ENCODE measurements around the gene KPNA1.

The KPNA1 gene

DNA sequence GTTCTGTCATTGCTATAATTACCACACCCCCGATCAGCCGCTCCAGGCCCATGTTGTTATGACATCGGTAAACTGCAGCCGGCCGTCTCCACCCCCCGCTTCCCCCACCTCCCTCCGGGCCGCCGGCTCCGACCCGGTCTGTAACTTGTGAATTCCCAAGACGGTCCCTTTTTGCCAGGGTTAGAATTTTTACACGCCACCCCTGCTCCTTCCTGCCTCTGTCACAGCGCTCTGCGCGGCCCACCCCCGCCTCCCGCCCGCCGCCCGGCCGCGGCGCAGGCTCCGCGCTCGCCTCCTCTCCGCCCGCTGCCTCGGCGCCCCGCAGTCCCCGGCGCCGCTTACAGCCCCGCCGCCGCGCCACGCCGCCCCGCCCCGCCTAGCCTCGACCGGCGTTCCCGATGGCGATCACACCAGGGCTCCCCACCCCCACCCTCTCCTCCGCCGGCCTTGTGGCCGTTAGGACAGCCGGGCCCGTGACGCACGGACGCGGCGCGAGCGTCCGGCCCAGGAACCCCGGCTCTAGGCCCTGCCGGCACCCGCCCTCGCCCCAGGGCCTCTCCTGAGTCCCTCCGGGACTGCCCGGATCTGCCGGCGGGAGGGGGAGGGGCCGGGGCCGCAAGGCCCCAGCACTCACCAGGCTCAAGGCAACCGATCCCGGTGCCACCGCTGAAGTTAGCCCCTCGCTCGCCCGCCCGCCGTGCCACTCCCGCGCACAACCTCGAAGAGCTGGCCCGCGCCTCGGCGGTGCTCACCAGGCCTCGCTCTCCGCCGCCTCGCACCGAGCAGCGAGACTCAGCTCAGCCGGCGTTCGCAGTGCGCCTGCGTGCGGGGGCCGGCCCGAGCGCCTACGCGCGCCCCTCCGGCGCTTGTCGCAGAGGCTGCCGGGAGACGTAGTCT lies at the start of gene KPNA1:
KPNA1 (minus strand) TSS at position 817 of the 897 bp plus-strand sequence. CDS start 18,374 bp downstream, outside the sequence.
- peak; percentile 88 for DNase-seq (ENCODE audit: low spot score)

DNA sequence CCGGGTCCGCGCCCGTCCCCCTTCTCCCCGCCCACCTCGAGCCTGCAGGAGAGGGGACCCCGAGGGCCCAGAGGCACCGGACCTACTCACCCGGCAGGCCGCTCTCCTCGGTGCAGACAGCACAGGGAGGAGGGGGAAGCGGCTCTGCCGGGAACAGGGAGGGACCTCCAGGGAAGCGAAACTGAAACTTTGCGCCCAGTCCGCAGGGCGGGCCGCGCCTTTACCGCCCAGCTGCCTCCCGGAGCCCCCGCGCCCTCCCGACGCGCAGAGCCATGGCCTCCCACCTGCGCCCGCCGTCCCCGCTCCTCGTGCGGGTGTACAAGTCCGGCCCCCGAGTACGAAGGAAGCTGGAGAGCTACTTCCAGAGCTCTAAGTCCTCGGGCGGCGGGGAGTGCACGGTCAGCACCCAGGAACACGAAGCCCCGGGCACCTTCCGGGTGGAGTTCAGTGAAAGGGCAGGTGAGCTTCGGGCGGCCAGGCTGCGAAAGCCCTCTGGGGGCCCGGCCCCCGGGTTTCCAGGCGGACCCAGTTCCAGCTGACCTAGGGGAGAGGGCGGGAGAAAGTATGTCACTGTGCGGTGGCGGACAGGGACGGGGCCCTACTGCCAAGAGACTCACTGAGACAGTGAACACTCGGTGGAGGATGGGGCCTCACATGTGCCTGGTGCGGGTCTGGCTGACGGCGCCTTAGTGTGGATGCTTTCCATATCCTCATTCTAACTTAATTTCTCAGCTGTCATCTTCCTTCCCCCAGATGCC lies 49.6 kb upstream of the KPNA1 start, which contains the start of the genes DTX3L and PARP9:
DTX3L (plus strand) TSS at position 184 of the 758 bp plus-strand sequence; CDS start at position 273, 89 bp downstream.
PARP9 (minus strand) TSS at position 146 of the 758 bp plus-strand sequence. CDS start 4,680 bp downstream, outside the sequence.
- DNase-seq (ENCODE audit: low spot score): peak; percentile 64

DNA sequence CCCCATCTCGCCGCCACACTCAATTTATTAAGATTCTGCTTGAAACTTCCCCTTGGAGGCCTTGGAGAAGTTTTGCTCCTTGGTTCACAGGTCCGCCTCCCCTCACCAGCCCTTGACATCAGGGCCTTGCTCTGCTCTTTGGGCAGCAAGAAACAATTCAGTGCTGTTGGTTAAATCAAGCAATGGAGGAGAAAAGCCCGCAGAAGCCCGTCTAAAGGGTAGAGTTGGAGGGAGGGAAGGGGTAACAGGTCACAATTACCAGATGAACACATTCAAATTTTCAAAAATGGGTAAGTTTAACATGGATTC lies 48.9 kb upstream of the KPNA1 start:
- DNase-seq (ENCODE audit: low spot score): peak; percentile 25

DNA sequence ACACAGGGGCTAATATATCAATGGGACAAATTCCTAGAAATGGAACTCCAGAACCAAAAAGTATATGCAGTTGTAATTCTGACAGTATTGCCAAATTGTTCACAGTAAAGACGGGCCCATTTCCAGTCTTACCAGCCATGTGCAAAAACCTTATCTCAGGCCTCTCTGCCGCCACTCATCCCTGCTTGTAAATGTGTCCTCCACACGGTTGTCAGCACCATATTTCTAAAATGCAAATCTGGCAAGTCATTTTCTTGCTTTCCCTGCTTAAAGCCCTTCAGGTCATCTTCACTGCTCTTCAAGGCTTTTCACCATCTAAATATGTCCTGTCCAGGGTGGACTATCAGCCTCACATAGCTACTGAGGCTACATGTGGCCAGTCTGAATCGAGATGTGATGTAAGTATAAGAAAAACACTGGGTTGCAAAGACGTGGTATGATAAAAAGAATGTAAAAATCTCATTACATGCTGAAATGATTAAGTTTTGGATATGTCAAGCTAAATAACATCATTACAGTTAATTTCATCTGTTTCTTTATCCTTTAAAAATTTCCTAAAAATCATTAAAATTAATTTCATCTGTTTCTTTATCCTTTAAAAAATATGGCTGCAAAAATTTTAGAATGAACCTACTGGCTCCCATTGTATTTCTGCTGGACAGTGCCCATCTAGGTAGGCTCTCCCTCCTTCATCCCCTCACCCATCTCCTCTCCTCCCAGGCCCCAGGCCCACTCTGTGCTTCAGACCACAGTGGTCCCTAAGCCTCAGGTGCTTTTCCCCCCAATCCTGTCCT lies 48.4 kb upstream of the KPNA1 start:
- DNase-seq (ENCODE audit: low spot score): no peak

DNA sequence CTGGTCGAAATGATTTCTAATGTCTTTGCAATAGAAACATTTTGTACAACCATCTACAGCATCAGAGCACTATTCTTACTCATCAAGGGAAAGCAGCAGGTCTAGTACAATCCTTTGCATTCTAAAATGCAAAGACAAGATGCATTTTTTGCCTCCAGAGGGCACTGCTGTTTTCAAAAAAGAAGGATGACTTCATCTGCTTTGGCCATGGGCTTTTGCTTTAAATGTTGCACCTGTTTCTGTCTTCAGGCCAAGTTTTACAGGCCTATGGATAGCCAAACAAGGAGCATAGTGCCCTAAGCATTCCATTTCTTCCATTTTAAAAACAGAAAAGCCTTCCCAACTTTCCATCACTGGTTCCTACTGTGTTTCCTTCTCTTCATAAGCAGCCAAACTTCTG lies 45.9 kb upstream of the KPNA1 start:
- peak; percentile 58 for DNase-seq (ENCODE audit: low spot score)

DNA sequence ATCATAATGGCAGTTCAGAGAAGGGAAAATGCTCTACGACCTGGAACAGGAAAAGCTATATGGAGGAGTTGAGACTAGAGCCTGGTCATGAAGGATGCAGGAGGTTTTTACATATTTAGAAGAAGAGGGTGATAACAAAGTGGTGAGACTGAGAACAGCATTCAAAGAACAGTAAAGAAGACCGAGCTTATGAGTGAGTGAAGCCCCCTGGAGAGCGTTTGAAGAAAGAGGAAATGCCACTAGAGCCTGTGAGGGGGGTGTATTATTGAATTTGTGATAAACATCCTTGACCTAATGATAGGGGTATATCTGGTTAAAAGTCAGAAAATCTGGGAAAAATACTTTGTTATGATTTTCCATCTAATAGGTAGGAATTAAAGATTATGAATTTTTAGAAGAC lies 45.2 kb upstream of the KPNA1 start:
- DNase-seq (ENCODE audit: low spot score): no peak

DNA sequence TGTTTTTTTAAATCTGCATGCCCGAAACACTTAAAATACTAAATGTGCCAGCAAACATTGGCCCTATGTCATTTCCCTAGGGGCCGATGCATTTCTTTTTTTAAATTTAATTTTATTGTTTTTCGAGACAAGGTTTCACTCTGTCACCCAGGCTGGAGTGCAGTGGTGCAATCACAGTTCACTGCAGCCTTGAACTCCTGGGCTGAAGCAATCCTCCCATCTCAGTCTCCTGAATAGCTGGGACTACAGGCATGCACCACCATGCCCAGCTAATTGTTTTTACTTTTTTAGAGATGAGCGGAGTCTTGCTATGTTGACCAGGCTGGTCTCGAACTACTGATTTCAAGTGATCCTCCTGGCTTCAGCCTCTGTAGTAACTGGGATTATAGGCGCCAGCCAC lies 43.9 kb upstream of the KPNA1 start:
- DNase-seq (ENCODE audit: low spot score): no peak

DNA sequence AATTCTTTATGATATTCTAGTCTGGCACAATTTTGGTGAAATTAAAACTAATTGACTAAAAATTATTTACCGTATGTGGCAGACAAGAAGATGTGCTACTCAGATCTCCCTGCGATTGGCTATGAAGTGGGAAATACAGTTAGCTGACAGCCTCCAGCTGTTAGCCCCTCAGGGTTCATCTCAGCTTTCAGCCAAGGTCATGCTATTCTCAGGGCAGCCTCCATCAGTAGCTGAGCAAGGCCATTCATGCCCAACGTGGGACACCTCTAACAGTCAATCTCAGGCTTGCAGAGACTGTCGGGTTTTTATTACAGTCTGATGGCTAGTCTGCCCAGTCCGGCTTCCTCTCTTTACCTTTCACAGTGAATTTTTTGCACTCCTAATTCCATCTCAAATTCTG lies 42.6 kb upstream of the KPNA1 start:
- DNase-seq (ENCODE audit: low spot score): no peak

DNA sequence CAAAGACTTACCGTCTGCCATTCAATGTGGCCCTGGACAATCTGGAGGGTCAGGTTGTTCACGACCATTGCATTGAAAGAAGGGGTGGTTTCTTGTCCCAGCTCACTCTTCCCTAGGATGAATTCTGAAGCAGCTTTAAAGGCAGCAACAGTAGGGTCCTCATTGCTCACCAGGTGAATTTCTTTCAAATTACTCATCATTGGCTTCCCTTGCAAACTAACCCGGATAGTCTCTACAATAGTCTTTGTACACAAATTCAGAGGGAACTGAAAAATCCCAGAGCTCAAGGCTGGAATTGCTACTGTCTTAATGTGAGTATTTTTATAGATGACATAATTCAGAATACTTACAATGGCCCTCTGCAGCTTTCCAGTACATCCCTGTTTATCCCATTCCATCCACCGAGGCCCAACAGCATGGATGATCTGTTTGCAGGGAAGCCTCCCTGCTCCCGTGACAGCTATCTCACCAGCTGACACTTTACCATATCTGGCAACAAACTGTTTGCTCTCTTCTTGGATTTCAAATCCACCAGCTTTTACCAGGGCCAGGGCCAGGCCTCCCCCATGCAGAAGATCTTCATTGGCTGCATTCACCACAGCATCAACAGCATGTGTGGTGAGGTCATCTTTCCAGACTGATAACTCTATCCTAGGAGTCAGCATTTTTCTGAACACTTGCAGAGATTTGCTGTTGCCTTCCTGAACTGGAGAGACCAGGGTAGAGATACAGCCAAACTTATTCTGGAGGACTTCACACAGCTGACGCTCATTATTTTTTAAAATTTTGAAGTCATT lies 40.7 kb upstream of the KPNA1 start:
- no peak for DNase-seq (ENCODE audit: low spot score)

DNA sequence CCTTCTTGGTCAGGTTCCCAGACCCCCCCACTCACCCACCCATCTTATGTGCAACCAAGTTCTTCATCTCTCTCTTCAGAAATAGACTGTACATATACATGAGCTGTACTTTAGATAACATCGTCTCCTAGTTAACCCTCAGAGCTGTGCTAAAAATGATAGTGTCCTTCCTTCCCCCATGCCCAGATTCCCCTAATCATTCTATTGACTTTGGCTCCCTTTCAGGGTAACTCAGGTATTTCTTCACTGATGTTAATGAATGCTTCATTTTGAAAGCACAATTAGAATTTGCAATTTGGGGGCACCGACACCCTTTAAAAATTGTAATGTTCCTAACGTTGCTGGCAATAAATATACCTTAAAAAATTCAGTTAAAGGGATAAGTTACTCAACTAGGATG lies 38.4 kb upstream of the KPNA1 start:
- DNase-seq (ENCODE audit: low spot score): no peak

DNA sequence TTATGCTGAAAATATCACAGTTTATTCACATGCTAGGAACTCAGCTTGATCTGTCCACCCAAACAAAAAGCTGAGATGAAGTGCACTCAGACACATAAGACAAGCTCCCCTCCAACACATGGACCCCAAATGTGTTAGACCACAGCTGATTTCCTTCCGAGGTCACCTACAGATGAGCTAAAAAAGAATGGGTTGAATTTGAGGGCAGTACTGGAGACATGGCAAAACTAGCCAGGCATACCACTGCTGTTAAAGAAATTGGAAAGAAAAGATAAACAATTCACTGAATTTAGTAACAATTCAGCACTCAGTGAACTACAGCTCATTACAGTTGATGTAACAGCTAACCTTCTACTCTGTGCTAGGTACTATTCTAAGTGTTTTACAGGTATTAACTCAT lies 33.9 kb upstream of the KPNA1 start:
- DNase-seq (ENCODE audit: low spot score): no peak

DNA sequence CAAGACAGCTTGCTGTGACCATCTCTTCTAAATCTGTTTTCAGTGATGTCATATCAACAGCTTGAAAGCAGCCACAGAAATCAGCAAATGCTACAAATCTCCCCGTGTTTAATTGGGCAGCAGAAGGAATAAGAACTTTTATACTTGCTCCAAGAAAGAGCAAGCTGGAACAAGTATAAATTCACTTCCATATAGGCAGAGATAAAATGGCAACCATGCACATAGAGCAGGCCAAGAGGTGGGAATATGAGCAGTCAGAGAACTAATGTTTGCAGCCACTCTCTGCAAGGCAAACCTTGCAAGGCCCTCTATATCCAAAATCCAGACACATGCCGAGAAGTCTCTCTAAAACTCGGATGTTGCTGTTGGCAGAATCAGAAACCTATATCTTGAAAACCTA lies 33.3 kb upstream of the KPNA1 start:
- no peak for DNase-seq (ENCODE audit: low spot score)

DNA sequence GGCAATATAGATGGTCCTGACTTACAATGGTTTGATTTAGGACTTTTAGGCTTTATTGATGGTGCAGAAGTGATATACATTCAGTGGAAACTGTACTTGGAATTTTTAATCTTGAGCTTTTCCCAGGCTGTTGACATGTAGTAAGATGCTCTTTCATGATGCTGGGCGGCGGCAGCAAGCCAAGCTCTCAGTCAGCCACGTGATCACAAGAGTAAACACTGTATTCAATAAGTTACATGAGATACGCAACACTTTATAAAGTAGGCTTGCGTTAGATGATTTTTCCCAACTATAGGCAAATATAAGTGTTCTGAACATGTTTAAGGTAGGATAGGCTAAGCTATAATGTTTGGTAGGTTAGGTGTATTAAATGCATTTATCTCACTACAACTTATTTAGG lies 31.4 kb upstream of the KPNA1 start:
- no peak for DNase-seq (ENCODE audit: low spot score)

DNA sequence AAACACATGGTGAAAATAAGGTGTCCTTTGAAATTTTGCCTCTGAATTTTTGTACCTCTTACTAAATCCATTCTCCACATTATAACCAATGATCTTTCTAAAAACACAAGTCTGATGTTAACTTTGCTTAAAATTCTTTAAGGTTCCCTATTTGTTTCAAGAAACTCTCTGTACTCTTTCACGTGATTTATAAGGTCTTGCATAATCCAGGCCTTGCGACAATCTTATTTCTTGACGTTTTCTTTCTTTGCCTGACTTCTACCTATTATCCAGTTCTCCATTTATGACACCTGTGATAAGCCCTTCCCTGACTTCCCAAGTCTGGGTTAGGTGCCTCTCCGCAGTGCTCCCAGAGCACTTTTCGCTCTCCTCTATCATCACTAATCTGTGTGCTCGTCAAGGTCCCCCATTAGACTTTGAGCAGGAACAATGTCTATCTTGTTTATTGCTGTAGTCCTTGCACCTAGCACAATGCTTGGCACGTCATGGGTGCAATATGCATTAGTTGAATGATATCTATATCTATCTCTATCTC lies 24.3 kb upstream of the KPNA1 start:
- DNase-seq (ENCODE audit: low spot score): no peak

DNA sequence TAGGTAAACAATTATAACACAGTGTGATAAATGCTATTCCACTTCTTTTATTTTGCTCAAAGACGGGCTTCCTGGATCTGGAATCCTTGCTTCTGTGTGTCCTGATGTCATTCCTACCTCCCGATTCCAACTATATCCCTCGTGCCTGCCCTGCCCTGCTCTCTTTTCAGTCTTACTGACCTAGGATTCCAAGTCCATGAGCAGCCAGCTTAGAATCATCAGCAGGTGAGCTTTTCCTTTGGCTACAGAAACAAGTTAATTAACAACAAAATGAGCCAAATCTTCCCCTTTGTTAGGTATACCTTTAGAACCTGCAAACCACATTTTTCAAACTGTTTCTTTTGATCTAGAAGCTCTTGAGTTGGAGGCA lies 21.9 kb upstream of the KPNA1 start:
- no peak for DNase-seq (ENCODE audit: low spot score)

DNA sequence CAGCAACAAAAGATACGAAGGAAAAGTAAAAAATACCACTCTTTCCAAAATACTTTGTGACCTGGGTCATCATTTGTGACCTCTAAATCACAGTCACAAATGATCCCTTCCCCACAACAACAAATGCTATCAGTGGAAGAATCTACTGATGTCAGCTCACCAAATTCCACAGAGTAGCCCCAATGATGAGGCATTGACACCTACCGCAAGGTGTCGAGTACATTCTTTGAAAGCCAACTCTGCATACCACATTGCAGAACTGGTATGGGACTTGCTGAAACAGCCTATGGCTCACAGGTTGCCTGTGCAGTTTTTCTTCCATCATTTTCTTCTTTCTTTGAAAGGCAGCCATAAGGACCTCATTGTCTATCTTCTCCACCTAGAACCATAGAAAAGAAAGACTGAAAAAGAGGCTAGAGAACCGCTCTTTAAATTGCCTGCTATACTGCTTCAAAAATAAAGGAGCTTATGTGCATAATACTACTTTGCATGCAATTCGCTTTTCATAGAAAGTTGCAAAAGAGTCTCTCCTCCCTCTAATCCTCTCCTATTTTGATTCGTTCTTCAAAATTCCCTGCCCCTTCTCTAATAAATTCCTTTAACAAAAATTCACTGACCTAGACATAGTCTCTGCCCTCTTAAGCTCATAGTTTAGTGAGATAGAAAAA lies 21.4 kb upstream of the KPNA1 start:
- DNase-seq (ENCODE audit: low spot score): no peak

DNA sequence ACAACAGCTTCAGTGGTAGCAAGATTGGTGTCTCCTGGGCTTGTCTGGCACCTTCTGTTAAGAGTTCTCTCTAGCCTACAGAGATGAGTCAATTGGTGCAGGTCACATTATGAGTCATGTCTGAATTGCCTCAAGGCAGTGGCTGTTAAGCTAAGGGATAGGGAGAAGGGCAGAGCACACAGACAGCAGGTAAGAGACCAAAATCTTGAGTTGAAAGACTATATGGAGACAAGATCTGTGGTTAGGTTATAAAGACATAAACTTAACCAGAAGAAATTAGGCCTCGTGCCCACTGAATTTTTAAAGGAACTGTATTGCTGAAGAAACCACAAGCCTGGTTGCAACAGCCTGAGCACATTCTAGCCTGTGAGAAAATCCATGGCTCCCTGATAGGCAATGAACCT lies 19.2 kb upstream of the KPNA1 start:
- DNase-seq (ENCODE audit: low spot score): no peak

DNA sequence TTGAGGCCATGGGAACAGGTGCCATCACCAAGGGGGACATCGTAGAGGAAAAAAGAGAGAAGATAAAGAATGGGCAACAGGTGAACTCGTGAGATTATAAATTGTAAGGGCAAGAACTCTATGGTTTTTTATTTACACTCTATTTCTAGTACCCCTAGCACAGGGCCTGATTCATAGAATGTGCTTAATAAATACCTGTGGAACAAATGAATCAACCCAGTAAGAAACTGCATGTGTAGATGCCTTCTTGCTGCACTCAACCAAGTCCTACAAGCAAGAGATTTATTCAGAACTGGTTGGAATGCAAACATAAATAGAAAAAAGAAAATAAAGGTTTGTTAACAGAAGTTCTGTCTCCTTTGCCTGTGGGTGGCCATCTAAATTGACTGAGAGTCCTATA lies 18.7 kb upstream of the KPNA1 start:
- no peak for DNase-seq (ENCODE audit: low spot score)

DNA sequence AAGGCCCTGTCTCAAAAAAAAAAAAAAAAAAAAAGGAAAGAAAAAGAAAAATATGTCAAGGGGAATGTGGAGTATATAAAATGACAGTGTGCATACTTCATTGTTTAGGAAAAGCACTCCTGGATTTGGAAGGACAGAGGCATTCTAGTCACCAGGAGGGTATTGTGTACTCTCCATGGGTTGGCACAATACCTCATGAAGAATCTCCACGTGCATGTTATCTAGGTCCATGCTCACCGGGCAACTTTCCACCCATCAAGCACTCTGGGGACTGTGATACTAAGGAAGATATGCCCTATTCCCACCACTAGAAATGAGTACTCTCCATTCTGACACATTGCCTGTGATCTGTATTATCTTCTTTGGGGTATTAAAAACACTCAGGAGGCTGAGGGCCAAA lies 15.4 kb upstream of the KPNA1 start:
- DNase-seq (ENCODE audit: low spot score): no peak

DNA sequence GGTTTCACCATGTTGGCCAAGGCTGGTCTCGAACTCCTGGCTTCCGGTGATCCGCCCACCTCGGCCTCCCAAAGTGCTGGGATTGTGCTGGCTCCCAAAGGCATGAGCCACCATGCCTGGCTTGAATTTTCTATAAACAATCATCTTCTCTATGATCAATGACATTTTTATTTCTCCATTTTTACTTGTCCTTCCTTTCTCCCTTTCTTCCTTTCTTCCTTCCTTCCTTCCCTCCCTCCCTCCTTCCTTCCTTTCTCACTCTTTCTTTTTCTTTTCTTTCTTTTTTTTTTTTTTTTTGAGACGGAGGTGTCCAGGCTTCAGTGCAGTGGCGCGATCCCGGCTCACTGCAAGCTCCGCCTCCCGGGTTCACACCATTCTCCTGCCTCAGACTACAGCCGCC lies 8.6 kb upstream of the KPNA1 start:
- DNase-seq (ENCODE audit: low spot score): no peak

DNA sequence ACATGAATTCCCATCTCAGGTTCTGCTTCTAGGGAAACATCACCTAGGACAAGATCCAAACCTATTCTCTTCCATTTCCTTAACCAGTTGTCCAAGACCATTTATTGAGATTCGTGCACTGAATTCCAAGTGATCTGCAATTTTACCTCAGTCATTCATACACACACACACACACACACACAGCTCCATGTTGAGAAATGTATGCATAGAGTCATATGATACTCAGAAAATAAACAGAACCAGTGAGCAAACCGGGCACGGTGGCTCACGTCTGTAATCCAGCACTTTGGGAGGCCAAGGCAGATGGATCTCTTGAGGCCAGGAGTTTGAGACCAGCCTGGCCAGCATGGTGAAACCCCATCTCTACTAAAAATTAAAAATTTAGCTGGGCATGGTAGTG lies 6.1 kb upstream of the KPNA1 start:
- DNase-seq (ENCODE audit: low spot score): no peak
